GM12875 (cell line): Measurements from ENCODE around the gene DYNC1LI1.

Experiments
- H3K4me3 ChIP-seq: one replicate; pipeline ENCODE4 v1.5.1; 2011; ENCODE audit warnings: low read depth, low read length, control low read depth
- CTCF ChIP-seq: IDR thresholded peaks from 2 replicates; pipeline ENCODE4 v1.5.1; 2011; ENCODE audit warnings: low read depth, mild to moderate bottlenecking, control low read depth, inconsistent platforms, low read length, moderate library complexity, borderline replicate concordance; ENCODE audit not compliant: insufficient read depth

The DYNC1LI1 gene

GRCh38 chr3:32596282-32596908, 25.7 kb upstream of the DYNC1LI1 start:
- TF ChIP-seq CTCF: no peak
- H3K4me3 ChIP-seq: no peak overlapping the region

- no peak overlapping the region for H3K4me3 ChIP-seq
- no peak for TF ChIP-seq CTCF
Observed at GRCh38 chr3:32595323-32595722, 24.7 kb upstream of the DYNC1LI1 start.

- no peak overlapping the region for H3K4me3 ChIP-seq
- TF ChIP-seq CTCF: no peak
Observed at GRCh38 chr3:32593903-32594525, 23.4 kb upstream of the DYNC1LI1 start.

- TF ChIP-seq CTCF: no peak
- no peak overlapping the region for H3K4me3 ChIP-seq
Observed at GRCh38 chr3:32592696-32593353, 22.2 kb upstream of the DYNC1LI1 start.

GRCh38 chr3:32592011-32592410, 21.4 kb upstream of the DYNC1LI1 start:
- no peak for TF ChIP-seq CTCF
- no peak overlapping the region for H3K4me3 ChIP-seq

GRCh38 chr3:32591186-32591585, 20.5 kb upstream of the DYNC1LI1 start:
- H3K4me3 ChIP-seq: no peak overlapping the region
- no peak for TF ChIP-seq CTCF

- H3K4me3 ChIP-seq: no peak overlapping the region
- TF ChIP-seq CTCF: no peak
Observed at GRCh38 chr3:32586356-32586755, 15.7 kb upstream of the DYNC1LI1 start.
